Colonic mucosa (tissue), 4 donors: ENCODE measurements around the gene KLF7. TPM values are rescaled to one million over a fixed set of nuclear protein-coding genes. Genes with fewer than 3 reads are reported as not detected.
A peak's percentile ranks its signal among the peaks of the same experiment; 100 is the strongest.

Experiments
- DNase-seq: peaks from one replicate; pipeline ENCODE4 v3.0.0-alpha.2; 2020
- H3K27ac ChIP-seq: fragments of 200-600 bp; one replicate; pipeline ENCODE4 v1.8.0; 2021
- H3K27me3 ChIP-seq: fragments of 200-600 bp; one replicate; pipeline ENCODE4 v1.8.0; 2021
- H3K36me3 ChIP-seq: fragments of 200-600 bp; one replicate; pipeline ENCODE4 v1.8.0; 2021
- H3K4me1 ChIP-seq: fragments of 200-600 bp; one replicate; pipeline ENCODE4 v1.8.0; 2021; ENCODE audit warnings: mild to moderate bottlenecking
- H3K4me3 ChIP-seq: fragments of 200-600 bp; one replicate; pipeline ENCODE4 v1.8.0; 2021
- H3K9ac ChIP-seq, 2 donors: one replicate each; pipeline ENCODE4 v1.7.0; 2013; ENCODE audit warnings: control low read depth in 2 of 2, low read depth in 2 of 2, low read length in 2 of 2
- H3K9me3 ChIP-seq: fragments of 200-600 bp; one replicate; pipeline ENCODE4 v1.8.0; 2021
- intact Hi-C: fragments of 100-400 bp; cut with DNase I; formaldehyde crosslinking; loops from one replicate; pipeline ENCODE4 v1.14.1; 2022
- total RNA-seq, 2 donors: library from RNA; stranded (reverse); fragmentation: NEBNext Ultra II Directional in 1 of 2; extraction: Animal tissue kit (Norgen Biotek cat#: 25700) in 1 of 2; gene quantifications; one replicate each; pipeline ENCODE4 v1.2.1, GENCODE V29; 2021
- TF ChIP-seq, protein P1 (sequence below): fragments of 200-600 bp; IDR thresholded peaks from one replicate; pipeline ENCODE4 v1.8.0; 2022; ENCODE audit warnings: antibody characterized with exemption, mild to moderate bottlenecking
- donor health status: healthy.
- donor health status: DM: no; HTN: no; CAD: no.
- donor health status: DM: no; HTN: no; CAD: no.

Gene KLF7
- total RNA-seq, 2 donors from 2014 or later = 4.7 to 12.9 TPM

DNA sequence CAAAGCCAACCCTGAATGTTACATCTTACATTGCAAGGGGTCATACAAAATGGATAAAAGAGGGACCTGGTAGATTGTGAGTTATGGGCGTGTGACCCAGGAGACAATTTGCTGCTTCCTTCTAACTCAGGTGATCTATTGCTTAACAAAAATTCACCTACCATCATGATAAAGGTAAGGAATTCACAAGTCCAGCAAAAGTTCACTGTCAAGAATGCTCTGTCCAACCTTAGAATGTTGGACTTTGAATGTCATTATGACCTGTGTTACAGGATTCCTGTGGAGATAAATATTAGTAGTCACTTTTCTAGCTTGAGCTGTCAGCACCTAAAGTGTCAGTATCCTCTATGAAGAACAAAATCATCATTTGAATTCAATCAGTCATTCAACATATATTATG lies 7.9 kb upstream of the KLF7 start:
- Histone ChIP-seq H3K4me1 (no peaks in the 10 kb centered on the region), H3K27me3 (no peaks in the 10 kb centered on the region), H3K4me3 (no peak overlapping the region), H3K36me3 (no peaks in the 10 kb centered on the region), H3K27ac (no peak overlapping the region), H3K9me3 (no peaks in the 10 kb centered on the region), H3K9ac (no peak overlapping the region)
- intact Hi-C loops = no loop called here
- TF ChIP-seq, protein P1, sequence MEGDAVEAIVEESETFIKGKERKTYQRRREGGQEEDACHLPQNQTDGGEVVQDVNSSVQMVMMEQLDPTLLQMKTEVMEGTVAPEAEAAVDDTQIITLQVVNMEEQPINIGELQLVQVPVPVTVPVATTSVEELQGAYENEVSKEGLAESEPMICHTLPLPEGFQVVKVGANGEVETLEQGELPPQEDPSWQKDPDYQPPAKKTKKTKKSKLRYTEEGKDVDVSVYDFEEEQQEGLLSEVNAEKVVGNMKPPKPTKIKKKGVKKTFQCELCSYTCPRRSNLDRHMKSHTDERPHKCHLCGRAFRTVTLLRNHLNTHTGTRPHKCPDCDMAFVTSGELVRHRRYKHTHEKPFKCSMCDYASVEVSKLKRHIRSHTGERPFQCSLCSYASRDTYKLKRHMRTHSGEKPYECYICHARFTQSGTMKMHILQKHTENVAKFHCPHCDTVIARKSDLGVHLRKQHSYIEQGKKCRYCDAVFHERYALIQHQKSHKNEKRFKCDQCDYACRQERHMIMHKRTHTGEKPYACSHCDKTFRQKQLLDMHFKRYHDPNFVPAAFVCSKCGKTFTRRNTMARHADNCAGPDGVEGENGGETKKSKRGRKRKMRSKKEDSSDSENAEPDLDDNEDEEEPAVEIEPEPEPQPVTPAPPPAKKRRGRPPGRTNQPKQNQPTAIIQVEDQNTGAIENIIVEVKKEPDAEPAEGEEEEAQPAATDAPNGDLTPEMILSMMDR = no peak
- no peak for DNase-seq

DNA sequence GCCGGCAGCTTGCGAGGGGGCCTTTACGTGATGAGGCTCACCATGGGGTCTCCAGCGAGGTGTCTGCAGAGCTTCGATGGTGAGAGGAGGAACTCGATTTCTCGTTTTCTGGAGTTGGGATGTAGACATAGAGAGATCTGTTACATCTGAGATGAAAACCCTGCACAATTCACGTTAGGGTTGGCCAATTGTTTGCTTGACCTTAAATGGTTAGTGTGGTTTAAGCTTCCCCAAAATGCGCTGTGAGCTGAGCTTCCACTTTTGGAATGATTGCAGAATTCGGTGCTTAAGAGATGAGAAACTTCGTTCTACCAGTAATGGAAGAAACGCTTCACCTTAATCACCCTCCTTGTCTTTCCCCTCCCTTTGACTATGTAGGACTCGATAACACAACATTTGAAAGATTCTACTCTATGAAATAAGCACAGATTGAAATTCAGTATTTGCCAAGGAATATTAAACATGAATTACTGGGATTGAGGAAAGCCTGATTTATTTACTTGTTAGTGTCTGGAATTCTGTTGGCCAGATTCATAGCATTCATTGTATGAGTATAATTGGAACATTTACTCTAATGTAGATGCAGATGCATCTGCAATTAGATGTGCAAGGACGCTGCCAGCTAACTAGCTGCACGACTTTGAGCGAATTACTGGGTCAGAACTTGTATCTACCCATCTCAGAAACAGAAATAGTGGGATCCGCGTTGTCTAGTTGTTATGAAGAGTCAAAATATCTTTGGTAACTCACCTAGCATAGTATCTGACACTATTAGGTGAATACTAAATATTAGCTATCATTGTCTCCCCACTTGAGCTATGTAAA lies 1.6 kb upstream of the KLF7 start:
- H3K9ac ChIP-seq = peak overlapping the region; percentile 57 to 97
- H3K9me3 ChIP-seq = no peaks in the 10 kb centered on the region
- peak overlapping the region; percentile 62 for H3K4me3 ChIP-seq
- no peaks in the 10 kb centered on the region for H3K36me3 ChIP-seq
- TF ChIP-seq, protein P1 = no peak
- no peak for DNase-seq
- H3K4me1 ChIP-seq = no peaks in the 10 kb centered on the region
- H3K27ac ChIP-seq = peak overlapping the region; percentile 96
- intact Hi-C loops = no loop called here
- H3K27me3 ChIP-seq = no peaks in the 10 kb centered on the region

DNA sequence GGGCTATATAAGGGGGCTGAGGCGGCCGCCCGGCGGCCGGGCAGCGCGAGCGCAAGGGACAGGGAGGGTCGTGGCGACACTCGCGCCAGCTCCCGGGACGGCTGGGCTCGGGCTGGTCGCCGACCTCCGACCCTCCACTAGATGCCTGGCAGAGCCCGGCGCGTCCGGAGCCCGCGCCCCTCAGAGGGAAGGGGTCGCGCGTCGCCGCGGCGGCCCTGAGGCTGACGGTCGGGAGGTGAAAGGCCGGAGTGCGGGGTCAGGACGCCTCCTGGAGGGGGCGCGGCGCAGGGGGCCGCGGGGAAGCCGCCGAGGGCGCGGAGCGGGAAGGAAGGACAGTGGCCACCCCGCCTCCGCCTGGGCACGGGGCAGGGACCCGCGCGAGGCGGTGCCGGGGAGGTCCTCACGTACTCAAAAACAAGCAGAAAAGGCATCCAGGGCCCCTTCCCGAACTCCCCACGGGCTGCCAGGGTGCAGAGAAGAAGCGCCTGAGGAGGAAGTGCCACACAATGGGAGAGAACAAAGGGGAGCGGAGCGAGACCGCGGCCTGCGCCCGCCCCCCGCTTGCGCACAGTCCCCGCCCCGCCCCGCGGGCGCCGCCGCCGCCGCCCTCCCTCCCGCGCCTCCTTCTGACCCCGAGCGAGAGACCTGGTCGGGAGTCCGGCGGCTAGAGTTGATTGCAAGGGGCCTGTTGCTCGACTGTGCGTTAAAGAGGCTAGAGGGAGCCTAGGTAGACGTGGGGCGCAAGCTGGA lies 776 bp upstream of the KLF7 start:
- peak; percentile 72 for DNase-seq
- H3K36me3 ChIP-seq = no peaks in the 10 kb centered on the region
- intact Hi-C loops = no loop called here
- H3K27me3 ChIP-seq = no peaks in the 10 kb centered on the region
- no peaks in the 10 kb centered on the region for H3K4me1 ChIP-seq
- peak overlapping the region; percentile 86 to 97 for H3K9ac ChIP-seq
- TF ChIP-seq, protein P1 = peak; percentile 12
- H3K4me3 ChIP-seq = peak overlapping the region; percentile 62
- H3K27ac ChIP-seq = peak overlapping the region; percentile 96
- no peaks in the 10 kb centered on the region for H3K9me3 ChIP-seq

- intact Hi-C loops = no loop called here
- H3K4me1 ChIP-seq = no peaks in the 10 kb centered on the region
- TF ChIP-seq, protein P1 = no peak
- H3K27me3 ChIP-seq = no peaks in the 10 kb centered on the region
- peak; percentile 95 for DNase-seq
- H3K9me3 ChIP-seq = no peaks in the 10 kb centered on the region
- H3K4me3 ChIP-seq = peak overlapping the region; percentile 62
- H3K36me3 ChIP-seq = no peaks in the 10 kb centered on the region
- H3K9ac ChIP-seq = peak overlapping the region in 1 of 2 donors; percentile 86
- H3K27ac ChIP-seq = peak overlapping the region; percentile 96
These were observed 246 bp upstream of the KLF7 start for GRCh38 chr2:207166039-207166348.

GRCh38 chr2:207164006-207164831 lies 1.5 kb downstream of the KLF7 start:
- intact Hi-C loops = no loop called here
- Histone ChIP-seq H3K27ac (peak overlapping the region; percentile 83), H3K4me3 (peak overlapping the region; percentile 62), H3K9ac (peak overlapping the region; percentile 60 to 86), H3K9me3 (no peaks in the 10 kb centered on the region), H3K4me1 (no peaks in the 10 kb centered on the region), H3K36me3 (no peaks in the 10 kb centered on the region), H3K27me3 (no peaks in the 10 kb centered on the region)
- DNase-seq = peak; percentile 53
- TF ChIP-seq, protein P1 = no peak
